HG02885 (cell line): ENCODE data around the gene TNRC18.
"Not testable (repeated sequence)": the region's sequence is repeated elsewhere in the genome, so short reads cannot be mapped to it uniquely, and the experiment has no call there.

Experiments used
- ATAC-seq: cut with Tn5 transposase; IDR thresholded peaks from one replicate; pipeline ENCODE4 v1.9.1; 2021; ENCODE audit warnings: mild to moderate bottlenecking; ENCODE audit not compliant: unreplicated experiment, poor library complexity

Gene TNRC18

DNA sequence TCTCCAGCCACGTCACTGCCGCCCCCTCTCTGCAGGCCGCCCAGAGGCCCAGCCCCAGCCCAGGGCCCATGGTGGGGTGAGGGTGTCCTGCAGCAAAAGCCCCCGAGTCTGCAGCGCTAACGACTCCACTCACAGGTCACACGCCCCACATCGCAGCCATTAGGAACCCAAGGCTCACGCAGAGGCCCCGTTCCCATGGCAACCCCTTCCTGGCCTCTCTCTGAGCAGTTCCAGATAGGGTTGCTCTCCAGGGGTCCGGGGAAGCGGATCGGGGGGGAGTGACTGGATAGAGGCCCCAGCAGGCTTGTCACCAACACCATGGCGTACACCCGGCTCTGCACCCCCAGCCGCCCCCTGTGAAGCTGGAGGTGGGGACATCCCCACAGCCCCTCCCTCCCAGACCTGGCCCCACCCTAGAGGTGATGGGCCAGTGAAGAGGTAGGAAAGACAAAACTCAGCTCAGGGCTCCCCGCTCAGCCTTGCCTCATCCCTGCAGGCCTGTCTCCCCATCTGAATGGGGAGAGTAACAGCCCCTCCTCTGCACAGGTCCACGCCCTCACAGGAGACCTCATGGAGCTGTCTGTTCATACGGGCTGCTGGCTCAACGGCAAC is 41.2 kb downstream of the TNRC18 start:
- ATAC-seq = no peak

DNA sequence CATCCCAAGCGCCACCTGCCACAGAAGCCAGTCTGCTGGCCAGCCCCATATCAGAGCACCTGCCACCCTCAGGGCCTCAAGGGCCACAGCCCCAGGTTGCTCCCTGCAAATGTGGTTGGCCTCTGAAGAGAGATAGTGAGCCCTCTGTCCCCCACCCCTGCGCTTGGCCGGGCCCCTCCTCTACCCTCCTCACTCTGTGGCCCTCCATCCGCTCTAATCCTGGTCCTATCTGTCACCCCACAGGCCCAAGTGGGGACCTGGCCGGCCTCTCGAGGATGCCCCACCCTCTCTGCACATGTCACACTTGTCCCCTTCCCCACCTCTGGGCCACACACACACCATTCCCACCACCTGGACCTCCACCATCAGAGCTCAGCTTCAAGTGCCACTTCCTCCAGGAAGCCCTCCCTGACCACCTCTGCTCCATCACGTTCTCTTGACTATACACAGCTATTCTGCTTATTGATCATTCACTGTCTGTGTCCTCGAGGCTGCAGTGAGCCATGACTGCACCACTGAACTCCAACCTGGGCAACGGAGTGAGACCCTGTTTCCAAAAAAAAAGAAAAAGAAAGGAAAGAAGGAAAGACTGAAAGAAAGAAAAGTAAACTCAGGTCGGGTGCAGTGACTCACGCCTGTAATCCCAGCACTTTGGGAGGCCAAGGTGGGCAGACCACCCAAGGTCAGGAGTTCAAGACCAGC is 42.4 kb downstream of the TNRC18 start:
- ATAC-seq = no peak

DNA sequence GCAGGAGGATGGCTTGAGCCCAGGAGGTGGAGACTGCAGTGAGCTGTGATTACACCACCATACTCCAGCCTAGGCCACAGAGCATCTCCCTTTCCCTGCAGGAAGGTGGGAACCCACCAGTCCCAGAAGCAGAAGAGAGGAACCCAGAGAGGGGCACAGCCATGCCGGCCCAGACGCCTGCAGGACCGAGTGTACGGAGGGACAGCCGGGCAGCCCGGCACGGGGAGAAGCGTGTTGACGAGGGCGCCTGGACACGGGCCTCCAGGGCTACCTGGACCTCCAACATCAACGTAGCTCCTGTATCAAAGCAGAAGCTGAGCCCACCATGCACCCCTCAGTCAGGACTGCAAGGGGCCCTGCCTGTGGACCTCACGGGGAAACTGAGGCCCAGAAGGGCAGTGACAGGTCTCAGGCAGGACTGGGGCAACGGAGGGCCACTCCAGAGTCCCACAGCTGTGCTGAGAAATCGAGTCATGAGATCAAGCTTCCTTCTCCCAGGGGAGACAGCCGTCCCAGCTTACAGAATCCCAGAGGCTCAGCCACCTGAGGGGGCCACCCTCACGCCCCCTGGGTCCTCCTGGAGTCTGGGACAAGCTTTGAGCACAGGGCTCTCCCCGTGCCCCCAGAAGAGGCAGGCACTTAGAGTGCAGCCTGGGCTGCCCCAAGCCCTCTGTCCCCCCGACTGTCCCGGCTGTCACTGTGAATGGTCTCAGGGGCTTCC is 43.1 kb downstream of the TNRC18 start:
- no peak for ATAC-seq

GRCh38 chr7:5379546-5379945 is 44.1 kb downstream of the TNRC18 start:
- ATAC-seq = no peak

DNA sequence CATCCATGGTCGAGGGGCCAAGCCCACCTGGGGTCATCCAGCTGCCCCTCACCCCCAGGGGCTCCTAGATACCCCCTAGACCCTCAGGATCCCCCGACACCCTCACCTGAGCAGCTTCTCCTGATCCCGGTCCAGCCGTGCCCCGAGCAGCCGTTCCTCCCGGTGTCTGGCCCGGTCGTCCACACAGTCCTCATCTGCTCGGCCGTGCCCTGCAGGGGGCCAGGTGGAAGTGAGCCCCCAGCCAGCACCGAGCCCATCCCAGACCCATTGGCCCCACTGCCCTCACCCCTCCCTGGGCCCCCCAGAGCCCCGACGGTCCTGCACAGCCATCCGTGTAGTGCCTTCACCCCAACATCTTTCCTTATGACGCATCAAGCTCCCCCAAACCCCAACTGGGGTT is 45.8 kb downstream of the TNRC18 start:
- no peak for ATAC-seq

GRCh38 chr7:5377279-5377678 is 46.4 kb downstream of the TNRC18 start:
- no peak for ATAC-seq

DNA sequence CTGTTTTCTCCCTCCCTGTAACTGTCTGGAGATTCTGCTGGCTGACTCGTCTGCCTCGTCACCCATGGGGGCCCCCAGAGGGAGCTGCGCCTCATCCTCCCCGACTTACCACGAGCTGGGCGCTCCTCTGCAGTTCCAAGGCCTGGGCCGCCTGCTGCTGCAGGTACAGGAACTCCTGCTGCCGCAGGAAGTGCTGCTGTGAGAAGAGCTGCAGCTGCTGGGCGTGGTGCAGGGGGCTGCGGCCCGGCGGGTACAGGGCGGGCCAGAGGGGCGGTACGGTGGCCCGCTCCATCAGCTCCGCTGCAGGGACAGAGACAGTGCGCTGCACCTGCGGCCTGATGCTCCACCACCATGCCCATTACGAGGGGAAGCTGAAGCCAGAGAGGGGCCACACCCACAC is 47.7 kb downstream of the TNRC18 start:
- no peak for ATAC-seq

DNA sequence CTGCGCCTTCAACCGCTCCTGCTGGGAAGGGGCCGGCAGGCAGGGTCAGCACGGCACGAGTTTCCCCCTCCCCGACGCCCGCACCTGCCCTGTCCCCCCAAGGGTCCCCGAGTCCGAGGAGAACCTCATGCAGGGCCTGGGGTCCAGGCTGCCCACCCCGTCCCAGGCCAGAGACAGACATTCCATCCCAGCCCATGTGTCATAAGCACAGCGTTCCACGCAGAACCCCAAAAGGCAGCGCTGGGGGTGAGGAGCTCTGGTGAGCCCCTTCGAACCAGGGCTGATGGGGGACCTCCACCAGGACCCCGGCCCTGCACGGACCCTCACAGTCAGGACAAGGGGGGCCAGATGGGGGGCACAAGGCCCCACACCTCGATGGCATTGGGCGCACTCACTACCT is 49.2 kb downstream of the TNRC18 start:
- no peak for ATAC-seq

DNA sequence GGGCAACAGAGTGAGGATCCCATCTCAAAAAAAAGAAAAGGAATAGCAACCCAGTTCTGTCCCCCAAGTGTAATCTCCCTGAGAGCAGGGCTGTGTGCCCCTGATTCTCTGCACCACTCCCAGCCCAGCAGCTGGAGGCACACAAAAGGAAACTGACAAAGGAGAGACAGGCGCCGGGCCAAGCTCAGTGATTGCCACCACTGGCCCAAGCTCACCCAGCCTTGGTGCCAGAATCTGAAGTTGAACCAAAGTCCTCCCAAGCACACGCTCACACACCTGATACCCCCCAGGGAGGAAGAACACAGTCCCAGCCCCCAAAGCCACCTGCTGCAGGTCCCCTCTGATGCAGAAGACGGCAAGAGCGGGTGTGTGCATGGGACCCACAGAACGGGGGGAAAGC is 50.3 kb downstream of the TNRC18 start:
- no peak for ATAC-seq

DNA sequence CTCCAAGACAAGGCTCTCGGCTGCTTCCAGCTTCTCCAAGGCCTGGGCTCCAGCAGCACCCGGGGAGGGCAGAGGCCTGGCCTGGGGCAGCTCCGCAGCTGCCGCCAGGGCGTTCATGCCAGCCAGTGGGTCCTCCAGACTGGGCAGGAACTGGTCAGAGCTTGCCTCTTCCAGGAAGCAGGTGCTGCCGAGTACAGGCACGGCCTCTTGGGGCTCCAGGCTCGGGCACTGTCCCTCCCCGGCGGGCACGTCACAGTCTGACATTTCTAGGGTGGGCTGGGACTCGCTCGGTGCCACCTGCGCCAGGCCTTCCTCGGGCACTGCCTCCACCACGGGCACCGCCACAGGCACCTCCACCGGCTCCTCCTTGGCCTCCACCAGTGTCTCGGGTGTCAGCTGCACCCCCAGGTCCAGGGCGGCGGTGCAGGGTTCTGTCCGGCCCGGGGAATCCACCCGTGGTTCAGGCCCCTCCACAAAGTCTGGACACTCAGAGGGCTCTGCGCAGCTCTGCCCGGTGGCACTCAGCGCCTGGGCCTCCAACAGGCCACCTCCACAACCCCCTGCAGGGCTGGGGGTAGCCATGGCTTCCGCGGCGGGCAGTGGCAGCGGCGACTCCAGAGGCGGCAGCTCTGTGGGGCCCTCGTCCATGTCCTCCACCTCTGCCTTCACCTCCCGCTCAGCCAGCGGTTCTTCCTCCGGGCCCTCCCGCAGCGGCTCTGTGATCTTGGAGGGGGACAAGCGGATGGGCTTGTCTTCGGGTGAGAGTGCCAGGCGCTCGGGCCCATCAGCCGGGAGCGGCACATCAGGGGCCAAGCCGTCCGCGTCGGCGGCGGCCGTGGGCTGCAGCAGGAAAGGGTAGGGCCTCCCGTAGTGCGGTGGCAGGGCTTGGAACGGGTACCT is 52.9 kb downstream of the TNRC18 start:
- no peak for ATAC-seq

GRCh38 chr7:5367661-5368060 is 56.0 kb downstream of the TNRC18 start:
- no peak for ATAC-seq

DNA sequence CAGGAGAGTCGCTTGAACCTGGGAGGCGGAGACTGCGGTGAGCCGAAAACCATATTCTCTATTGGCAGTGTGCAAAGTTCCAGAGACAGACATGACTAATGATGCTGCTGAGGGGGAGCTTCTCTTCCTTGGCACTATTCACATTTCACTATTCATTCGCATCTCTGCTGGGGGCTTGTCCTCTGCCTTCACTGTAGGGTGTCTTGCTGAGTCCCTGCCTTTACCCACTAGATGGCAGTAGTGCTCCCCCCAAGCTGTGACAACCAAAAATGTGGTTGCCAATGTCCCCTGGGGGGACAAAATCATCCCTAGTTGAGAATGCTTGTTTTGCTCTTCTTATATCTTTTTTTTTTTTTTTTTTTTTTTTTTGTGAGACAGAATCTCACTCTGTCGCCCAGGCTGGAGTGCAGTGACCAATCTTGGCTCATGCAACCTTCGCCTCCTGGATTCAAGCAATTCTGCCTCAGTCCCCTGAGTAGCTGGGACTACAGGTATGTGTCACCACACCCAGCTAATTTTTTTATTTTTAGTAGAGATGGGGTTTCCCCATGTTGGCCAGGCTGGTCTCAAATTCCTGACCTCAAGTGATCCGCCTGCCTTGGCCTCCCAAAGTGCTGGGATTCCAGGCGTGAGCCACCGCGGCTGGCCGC is 57.5 kb downstream of the TNRC18 start:
- peak; percentile 57 for ATAC-seq

GRCh38 chr7:5363729-5364128 is 59.9 kb downstream of the TNRC18 start:
- no peak for ATAC-seq

DNA sequence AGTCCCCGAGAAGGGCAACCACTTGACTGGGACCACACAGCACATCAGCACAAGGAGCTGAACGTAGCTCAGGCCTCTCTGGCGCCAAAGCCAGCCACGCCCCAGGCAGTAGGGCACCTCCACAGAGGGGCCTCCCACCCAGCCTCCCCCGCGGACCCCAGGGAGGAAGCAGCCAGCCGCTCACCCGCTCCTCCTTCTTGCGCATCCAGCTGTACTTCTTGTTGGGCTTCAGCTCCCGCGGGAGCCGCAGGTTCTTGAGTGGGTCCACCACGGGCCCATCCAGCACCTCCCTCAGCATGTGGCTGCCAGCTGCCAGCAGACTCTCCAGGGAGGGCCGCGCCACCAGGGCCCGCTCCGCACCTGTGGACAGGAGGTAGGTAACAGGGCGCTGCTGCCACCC is 61.2 kb downstream of the TNRC18 start:
- ATAC-seq = no peak

GRCh38 chr7:5361446-5362127 is 62.0 kb downstream of the TNRC18 start:
- ATAC-seq = no peak

DNA sequence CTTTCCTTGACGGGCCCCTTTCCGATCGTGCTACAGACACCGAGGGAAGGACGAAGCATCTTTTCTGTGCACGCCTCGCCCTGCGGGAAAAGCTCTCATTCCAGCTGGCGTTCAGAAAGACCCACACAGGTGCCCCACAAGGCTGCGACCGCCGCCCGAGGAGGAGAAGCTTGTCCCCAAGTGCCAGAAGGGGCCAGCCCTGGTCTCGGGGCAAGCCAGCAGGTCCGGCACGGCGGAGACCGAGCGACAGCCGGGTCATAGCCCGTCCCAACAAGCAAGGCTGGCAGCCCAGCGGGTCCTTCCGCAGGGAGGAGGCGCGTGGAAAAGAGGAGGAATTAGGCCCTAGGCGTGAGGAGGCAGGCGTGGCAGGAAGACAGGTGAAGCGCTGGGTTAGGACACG is 62.7 kb downstream of the TNRC18 start:
- ATAC-seq = no peak

- ATAC-seq = no peak
These were observed 63.2 kb downstream of the TNRC18 start for GRCh38 chr7:5360451-5360850.

- not testable (repeated sequence) for ATAC-seq
These were observed 63.6 kb downstream of the TNRC18 start for GRCh38 chr7:5360021-5360420.

DNA sequence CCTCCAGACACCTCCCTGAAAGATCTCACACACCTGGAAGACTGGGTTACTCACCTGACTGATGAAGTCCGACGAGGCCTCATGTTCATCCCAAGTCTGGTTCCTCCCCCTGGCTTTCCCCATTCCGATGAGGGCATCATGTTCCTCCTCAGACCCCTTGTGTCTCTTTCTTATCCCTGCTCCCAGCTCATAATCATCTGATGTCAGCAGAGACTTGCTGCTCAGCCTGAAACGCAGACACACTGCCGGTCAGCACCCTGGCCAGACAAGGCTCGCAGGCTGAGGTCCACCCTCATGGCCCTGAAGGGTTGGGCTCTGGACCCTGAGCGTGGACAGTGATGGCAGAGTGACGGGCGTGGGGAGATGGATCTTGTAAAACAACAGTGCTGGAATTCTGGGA is 64.3 kb downstream of the TNRC18 start:
- ATAC-seq = no peak

DNA sequence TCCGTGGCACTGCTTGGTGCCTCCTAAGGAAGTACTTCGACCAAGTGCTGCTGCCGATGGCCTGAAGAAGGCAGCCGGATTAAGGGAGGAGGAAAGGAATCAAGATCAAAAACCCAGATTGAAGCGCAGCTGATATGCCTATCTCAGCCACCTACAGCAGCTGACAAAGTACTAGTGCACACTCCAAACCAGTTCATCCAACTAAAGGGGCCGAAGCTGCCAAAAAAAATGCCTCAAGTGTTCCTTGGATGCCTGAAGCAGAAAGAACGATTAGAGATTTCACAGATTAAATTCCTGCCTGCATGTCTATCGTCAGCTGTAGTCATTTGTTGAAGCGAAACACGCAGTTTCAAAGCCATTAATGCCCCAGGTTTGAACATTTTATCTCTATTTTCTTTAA is 65.7 kb downstream of the TNRC18 start:
- ATAC-seq = no peak
